Amniotic stem cell (primary cell): ENCODE measurements around the gene SHANK1.
A peak's percentile ranks its signal among the peaks of the same experiment; 100 is the strongest.

Source experiments
- DNase-seq: peaks from one replicate; lab custom pipeline; 2025; lab: John Stamatoyannopoulos, UW

The SHANK1 gene

DNA sequence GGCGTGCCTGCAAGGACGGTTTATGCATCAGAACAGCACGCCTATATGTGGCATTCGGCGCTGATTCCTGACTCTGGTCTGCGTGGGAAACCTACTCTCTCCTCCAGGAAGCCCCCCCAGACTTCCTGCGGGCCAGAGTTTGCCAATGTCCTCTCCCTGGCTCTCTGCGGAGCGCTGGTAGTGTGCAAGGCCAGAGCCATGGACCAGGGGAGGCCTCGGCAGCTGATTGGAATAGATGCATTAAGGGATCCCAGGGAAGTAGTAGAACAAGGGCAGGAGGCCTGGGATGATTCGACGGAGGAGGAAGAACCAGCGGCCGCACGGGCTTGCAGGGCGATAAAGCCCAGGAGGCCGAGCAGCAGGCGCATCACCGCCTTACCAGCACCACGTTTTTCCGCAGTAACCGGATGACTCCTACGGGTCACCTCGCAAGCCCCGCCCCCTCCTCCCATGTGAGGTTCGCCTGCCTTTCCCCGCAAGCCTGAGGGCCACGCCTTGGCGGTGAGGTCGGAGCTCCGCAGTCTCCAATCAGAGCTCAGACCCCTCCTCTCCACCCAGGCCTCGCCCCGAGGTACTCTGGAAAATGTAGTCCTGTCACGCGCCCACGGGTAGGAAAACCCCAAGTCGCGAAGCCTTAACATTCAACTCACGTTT is 8.6 kb upstream of the SHANK1 start:
- no peak for DNase-seq

DNA sequence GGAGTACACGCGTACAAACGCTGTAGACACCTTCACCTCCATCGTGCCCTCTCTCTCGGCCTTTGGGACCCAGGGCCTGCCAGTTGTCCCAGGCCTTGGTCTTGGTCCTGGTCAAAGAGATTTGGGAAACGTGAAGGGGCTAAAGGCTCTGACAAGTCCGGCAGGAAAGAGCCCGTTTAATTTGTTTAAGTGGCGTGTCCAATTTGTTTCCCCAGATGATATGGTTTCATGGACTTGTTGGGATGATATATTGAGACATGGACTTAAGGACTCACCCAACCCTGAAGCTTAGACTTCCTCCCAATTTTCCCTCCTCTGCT is 6.3 kb upstream of the SHANK1 start:
- no peak for DNase-seq

DNA sequence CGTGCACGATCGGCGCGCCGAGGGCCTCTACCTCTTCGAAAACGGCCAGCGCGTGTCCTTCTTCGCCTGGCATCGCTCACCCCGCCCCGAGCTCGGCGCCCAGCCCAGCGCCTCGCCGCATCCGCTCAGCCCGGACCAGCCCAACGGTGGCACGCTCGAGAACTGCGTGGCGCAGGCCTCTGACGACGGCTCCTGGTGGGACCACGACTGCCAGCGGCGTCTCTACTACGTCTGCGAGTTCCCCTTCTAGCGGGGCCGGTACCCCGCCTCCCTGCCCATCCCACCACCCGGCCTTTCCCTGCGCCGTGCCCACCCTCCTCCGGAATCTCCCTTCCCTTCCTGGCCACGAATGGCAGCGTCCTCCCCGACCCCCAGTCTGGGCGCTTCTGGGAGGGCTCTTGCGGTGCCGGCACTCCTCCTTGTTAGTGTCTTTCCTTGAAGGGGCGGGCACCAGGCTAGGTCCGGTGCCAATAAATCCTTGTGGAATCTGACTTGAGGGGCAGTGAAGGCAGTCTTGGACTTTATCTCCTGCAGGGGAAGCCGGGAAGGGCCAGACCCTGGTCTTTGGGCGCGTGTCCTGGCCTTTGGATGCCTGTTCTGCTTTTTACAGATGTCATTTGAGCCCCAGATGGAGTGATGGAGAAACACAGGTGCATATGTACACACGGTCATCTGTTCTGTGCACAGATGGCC is 5.8 kb upstream of the SHANK1 start:
- DNase-seq = no peak

DNA sequence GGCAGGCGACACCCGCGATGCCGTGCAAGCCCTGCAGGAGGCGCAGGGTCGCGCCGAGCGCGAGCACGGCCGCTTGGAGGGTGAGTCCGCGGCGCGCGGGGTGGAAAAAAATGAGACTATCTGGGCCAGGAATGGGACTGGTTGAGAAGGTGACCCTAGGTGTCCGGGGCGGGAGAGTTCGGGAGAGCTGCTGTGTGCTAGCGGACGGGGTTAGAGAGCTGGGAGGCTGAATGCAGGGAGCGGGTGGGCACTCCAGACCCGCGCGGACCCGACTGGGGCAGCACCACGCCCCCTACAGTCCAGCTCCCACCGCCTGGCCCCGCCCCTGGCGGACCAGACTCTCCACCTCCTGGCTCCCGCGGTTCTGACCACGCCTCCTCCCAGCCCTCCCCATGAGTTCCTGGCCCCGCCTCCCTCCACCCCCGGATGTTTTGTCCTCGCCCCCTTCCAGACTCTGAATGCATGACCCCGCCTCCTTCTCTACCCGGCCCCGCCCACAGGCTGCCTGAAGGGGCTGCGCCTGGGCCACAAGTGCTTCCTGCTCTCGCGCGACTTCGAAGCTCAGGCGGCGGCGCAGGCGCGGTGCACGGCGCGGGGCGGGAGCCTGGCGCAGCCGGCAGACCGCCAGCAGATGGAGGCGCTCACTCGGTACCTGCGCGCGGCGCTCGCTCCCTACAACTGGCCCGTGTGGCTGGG is 5.1 kb upstream of the SHANK1 start:
- DNase-seq = peak; percentile 99

DNA sequence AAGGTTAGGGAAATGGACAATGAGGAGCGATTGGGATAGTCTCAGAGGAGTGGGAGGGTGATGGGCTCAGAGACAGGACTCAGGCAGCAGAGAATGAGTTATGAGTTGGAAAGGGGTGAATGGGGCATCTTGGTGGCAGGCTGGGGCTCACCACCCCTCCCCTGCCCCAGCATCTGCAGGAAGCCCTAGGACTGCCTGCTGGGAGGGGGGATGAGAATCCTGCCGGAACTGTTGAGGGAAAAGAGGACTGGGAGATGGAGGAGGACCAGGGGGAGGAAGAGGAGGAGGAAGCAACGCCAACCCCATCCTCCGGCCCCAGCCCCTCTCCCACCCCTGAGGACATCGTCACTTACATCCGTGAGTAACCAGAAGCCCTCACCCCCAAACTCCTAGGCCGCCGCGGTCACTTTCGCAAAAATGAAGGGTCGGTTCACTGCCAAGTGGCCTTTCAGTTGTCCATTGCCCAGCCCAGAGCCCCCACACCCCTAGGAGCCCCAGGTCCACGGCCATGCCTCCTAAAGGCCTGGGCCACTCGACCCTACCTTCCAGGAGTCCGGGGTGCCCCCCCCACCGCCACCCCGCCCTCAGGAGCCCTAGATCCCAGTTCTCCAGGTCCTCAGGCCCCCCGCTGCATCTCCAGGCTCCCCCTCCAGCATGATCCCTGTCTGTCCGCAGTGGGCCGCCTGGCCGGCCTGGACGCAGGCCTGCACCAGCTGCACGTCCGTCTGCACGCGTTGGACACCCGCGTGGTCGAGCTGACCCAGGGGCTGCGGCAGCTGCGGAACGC is 4.3 kb upstream of the SHANK1 start:
- no peak for DNase-seq

DNA sequence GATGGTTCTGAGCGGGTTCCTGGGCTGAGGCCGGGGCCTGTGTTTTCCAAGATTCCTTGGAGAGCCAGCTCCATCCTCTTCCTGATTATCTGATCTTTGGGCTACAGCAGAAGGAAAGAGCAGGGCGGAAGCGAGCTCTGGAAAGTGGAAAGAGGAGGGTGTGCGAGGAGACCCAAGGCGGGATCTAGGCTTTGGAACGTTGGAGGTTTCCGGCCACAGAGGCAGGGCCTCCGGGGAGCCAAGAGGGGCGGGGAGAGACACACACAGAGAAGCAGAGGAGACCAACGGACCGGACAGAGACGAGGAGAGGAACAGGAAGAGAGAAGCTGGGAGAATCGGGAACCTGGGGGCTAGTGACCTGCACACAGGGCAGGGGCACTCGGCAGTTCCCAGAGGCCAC is 3.5 kb upstream of the SHANK1 start, which contains the start of gene CLEC11A:
TSS of gene CLEC11A (plus strand) at position 296 of the 400 bp plus-strand sequence. CDS start 162 bp downstream, outside the sequence.
- DNase-seq = peak; percentile 20

DNA sequence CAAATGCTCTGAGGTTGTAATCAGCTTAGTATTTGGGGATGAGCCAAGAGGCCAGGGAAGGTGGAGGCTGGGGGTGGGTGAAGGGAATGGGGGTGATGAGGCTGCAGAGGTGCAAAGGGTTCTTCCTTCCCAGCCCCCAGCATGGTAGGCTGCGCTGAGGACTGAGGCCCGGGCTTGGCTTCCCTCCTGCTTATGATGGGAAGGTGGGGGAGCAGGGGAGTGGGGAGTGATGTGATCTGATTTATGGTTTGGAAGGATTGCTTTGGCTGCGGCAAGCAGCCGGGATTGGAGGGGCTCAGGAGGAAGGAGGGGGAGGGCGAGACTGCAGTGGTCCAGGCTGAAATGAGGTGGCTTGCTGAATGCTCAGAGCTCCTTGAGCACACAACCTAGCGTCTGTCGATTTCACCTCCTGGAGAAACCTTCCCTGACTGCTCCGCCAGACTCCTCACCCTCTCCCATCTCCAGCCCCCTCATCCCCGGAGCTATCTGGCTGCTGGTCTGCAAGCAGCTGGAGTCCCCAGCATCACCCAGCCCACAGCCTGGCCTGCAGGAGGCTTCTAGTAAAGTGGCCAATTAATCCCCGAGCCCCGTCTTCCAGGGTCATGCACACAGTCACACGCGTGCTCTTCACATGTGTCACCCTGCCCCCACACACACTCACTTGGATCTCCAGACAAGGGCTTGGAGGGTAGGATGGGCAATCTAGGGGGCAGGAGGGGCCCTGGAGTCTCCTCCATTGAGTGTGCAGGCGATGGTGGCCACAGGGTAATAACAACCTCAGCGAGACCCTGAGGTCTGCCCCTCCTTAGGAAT is 2.8 kb upstream of the SHANK1 start:
- no peak for DNase-seq

DNA sequence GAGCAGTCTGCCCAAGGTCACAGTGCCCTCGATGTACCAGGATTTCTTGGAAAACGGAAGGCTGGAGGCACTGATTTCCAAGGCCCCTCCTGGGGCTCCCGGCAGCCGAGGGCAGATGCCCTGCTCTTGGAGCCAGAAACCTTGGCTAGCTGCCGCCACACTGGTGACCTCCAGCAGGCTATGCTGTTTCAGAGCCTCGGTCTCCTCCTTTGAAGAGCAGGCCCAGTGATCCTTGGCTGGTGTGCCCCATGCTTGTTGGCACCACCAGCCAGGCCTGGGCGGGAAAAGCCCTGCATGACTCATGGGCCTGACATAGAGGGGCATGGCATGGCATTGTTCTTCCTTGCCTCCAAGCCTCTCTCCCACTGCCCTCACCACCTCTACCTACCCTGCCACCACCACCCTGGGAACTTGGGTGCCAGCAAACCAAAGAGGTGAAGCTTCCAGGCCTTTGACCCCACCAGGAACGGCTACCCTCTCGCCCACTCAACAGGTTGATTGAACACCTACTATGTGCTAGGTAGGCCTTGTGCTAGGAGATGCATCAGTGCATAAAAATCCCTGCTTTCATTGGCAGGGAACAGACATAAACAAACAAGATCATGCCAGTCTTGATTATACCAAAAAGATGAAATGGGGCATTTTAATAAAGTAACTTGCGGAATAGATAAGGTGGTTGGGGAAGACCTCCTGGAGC is 2.0 kb upstream of the SHANK1 start:
- no peak for DNase-seq

DNA sequence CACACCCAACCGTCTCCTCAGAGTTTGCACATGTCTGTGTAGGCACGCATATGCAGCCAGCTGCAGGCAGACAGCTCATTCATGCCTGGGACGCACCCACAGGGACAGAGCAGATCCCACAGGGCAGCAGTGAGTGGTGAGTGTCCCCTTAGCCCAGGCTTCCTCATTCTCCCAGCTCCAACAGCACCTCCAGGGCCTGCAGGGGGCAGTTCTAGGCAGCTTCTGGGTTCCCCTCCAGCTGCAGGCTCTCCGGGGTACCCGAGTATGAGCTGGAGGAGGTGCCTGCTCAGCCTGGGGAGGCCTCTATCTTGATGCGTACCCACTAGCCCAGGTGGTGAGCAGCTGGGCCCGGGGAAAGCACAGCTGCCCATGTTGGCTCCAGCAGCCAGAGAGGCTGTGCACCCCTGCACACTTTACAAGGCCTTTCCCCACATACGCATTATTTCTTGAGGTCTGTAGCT is 1.3 kb upstream of the SHANK1 start:
- no peak for DNase-seq

DNA sequence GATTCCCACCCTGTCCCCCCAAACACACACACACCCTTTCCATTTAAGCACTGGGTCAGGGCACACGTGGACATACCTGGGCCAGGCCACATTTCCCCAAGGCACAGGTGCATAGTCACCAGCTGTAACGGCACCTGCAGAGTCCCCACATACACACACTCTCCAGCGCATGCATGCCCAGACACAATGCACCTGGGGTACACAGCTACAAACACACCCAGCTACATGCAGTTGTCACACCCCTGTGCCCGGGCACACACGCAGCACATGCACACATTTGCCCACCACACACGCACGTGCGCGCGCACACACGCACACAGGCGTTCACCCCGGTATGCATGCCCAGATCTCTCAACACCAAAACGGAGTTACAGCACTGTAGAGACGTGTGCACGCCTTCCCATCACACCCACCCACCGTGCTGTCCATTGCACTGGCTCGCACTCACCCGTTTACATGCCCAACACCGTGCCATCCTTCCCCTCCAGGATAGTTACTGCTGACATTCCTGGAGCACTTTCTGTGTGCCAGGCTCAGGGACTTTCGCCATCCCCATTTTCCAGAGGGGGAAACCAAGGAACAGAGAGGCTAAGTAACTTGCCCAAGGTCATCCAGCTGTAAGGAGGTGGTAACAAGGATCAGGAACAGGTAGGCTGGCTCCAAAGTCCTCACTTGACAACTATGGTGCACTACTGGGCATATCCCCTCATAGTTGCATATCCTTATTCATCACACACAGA is 749 bp upstream of the SHANK1 start:
- DNase-seq = no peak

DNA sequence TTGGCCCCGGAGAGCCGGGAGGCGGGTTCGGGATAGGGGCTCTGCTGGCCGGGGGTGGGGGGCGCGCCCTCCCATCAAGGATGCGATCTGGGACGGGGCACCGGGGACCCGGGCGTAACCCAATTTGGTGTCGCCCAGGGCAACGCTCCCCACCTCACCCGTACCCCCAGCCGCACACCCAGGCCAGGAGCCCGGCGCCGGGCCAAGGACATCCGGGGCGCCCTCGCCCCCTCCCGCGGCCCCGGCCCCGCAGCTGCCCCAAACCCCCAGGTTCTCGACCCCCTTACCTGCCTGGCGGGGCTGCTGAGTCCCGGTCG is 525 bp downstream of the SHANK1 start:
- no peak for DNase-seq

DNA sequence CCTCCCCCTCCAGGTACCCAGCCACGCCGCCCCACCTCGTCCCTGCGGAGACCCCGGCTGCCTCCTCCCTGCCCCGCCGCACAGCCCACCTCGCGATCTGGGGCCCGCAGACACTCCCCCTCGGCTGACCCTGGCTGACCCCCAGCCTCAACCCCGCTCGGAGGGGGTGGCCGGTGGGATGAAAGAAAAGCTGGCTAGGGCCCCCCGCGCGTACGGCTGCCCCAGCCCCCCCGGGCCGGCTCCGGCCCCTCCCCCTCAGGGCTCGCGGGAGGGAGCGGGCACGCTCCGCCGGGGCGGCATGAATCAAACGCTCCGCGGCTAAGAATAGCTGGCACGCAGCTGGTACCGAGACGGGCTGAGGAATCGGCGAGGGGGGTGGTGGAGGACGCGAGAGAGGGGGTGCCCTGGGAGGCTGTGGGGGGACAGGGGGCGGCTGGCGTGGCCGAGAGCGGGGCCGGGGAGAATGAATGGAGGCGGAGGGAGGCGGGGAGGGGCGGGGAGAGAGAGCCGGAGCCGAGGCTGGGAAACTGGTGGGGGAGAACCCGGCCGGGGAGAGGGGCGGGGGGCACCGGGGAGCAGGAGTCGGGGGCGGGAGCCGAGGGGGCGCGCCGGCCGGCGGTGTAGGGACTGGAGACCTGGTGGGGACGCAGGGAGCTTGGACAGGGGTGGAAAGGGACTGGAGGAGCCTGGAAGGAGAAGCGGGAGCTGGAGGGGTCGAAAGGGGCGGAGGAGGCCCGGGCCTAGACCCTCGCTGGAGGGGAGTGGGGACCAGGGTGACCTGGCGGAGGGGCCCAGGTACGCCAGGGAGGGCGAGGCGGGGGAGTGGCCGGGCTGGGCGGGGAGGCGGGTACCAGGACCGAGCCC is 1.1 kb downstream of the SHANK1 start:
- no peak for DNase-seq

DNA sequence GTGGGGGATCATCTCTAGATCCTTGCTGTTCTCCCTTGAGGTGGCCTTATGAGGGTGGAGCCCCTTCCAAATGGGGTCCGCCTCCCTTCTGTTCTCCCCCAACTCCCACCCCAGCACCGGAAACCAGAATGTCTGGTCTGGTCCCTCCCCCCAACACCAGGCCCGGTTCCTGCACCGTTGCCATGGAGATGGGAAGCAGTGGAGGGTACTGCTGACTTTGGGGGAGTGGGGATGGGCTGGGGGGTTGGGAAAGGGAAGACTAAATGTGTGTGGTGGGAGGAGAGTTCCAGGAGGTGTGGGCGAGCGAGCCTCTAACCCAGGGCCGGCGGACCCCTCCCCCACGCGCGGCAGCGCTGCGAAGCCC is 1.7 kb downstream of the SHANK1 start:
- DNase-seq = no peak

DNA sequence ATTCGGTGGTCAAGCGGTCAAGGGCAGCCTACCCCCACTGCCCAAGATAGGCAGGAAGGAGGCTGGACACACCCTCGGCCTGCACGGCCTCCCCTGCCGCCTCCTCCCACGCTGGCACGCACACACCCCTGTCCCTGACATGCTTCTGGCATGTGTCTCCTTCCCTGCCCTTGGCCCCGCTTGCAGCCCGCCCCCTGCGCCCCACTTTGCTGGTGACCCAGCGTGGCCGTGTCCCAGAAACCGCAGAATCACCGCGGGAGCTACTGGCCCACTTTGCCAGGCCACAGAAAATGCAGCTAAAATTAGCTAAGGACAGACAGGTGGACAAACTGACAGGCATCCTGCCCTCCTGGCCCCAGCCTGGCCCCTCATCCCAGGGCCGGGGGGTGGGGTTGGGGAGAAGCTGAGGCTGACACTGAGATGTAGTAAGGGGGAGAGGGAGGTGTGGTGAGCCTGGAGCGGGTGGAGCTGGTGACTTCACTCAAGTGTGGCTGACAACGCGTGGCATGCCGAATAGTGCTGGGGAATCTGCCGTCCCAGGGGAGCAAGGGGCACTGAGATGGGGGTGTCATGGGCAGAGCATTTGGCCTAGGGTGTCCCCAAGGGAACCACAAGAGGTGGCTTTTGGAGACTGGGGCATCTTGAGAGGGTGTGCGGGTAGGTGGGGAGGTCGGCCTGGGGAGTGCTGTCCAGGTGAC is 2.4 kb downstream of the SHANK1 start:
- DNase-seq = no peak

DNA sequence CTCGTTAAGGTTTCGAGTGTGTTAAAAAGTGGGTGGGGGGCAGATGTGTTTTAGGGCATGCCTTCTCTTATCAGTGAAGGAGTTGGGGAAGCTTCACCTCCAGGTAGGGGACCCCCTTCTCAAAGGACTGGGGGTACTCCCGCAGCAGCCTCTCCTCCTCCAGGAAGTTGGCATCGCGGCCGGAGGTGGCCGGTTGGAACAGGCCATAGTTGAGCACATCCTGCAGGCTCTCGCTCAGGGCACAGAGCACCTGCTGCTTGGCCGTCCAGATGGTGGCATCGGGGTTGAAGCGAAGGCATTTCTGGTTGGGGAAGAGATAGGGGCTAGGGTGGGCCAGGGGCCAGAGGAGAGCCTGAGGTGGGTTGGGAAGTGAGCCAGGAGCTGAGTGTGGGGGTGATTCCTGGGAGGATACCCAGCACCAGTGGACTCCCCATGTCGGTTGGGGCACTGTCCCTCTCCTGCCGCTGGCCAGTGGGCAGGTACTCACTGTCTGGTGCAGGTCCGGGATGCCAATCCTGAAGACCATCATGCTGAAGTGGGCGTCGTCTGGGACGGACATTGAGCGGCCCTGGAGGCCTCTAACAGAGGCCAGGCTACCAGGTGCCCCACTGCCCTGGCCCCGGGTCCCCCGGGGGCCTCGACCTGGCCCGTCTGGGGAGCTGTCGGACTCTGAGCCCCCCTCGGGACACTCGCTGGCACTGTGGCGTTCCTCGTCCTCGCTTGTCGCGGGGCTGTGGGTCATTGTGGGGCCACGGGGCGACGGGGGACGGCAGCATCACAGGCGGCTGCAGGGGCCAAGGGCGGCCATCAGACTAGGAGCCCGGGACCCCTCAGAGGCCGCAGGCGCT is 3.2 kb downstream of the SHANK1 start:
- no peak for DNase-seq

DNA sequence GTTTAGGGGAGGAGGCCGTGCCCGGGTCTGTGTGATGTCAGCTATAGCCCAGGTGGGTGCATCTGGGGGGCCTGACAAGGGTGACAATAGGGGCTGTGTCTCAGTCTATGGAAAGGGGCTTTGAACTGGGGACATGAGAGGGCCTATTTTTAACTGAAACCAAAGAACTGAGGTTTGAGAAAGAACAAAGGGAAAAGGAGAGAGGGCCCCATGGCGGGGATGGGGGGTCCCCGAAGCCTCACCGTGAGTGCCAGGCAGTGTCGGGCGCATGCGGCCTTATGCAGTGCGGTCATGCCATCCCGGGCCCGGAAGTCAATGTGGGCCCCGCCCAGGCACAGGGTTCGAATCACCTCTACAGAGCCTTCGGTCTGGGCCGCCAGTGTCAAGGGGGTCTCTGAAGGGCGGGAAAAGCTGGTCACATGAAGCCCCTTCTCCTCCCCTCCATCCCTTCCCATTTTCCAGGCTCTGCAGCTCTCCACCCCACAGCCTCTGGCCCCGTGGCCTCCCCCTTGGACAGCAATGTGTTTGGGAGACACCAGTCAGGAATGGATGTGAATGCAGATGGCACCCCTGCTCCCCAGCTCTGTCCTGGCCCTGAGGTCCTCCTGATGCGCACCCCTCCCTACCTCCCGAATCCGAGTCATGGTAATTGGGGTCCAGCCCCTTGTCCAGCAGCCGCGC is 5.9 kb downstream of the SHANK1 start:
- DNase-seq = no peak

DNA sequence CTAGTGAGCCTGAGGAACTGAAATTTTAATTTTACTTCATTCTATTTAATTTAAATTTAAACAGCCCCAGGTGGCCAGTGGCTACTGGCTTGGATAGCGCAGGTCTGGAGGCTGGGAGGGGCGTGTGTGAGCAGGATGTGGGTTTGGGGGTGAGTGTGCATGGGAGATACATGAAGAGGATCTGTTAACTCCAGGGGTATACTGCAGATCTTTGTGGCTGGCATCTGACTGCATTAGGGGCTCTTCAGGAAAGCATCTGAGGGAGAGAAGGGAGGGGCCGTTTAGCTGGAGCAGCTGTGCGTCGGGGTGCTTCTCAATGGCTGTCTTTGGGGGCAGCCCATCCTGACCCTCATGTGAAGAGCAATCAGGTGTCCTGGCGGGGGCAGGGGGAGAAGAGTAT is 6.8 kb downstream of the SHANK1 start:
- no peak for DNase-seq
